ENCODE measurements around the gene CALD1.

DNA sequence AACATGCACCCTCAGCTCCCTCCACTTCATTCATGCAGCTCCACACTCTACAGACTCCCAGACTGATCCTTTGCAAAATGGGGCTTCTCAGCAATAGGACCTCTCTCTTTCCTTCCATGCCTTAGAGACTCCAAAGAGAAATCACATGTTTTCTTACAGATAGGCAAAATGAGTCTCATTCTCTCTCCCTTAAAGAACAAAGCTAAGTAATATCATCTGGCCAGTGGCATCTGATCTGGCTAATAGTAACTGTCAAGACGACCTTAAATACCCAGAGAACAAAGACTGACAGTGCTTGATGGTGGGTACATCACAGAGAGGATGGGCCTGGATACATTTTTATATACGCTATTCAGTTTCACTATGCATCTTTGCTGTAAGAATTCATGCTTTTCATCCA lies 43.1 kb upstream of the CALD1 start:
- TF ChIP-seq, protein P1, sequence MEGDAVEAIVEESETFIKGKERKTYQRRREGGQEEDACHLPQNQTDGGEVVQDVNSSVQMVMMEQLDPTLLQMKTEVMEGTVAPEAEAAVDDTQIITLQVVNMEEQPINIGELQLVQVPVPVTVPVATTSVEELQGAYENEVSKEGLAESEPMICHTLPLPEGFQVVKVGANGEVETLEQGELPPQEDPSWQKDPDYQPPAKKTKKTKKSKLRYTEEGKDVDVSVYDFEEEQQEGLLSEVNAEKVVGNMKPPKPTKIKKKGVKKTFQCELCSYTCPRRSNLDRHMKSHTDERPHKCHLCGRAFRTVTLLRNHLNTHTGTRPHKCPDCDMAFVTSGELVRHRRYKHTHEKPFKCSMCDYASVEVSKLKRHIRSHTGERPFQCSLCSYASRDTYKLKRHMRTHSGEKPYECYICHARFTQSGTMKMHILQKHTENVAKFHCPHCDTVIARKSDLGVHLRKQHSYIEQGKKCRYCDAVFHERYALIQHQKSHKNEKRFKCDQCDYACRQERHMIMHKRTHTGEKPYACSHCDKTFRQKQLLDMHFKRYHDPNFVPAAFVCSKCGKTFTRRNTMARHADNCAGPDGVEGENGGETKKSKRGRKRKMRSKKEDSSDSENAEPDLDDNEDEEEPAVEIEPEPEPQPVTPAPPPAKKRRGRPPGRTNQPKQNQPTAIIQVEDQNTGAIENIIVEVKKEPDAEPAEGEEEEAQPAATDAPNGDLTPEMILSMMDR (IDR thresholded peaks at IDR 0.05), result no peak
- TF ChIP-seq POLR2A (IDR thresholded peaks at IDR 0.05), result no peak

Measured in uterus (tissue), 2 donors.